Mononuclear cell (primary cell): ENCODE results near the gene DDX47. TPM values are rescaled to one million over a fixed set of nuclear protein-coding genes. Genes with fewer than 3 reads are reported as not detected.
"Not testable (repeated sequence)": the region's sequence is repeated elsewhere in the genome, so short reads cannot be mapped to it uniquely, and the experiment has no call there.

Source experiments
- H3K27me3 ChIP-seq: 2 replicates; pipeline ENCODE4 v1.6.0; 2011; ENCODE audit warnings: low read length, control low read depth; ENCODE audit not compliant: insufficient read depth
- H3K4me1 ChIP-seq: 2 replicates; pipeline ENCODE4 v1.5.1; 2011; ENCODE audit warnings: mild to moderate bottlenecking, low read length, control low read depth; ENCODE audit not compliant: insufficient read depth
- H3K4me3 ChIP-seq: 2 replicates; pipeline ENCODE4 v1.5.1; 2011; ENCODE audit warnings: mild to moderate bottlenecking, low read length, moderate library complexity
- H3K9me3 ChIP-seq: 2 replicates; pipeline ENCODE4 v1.5.1; 2011; ENCODE audit warnings: low read depth, mild to moderate bottlenecking, control low read depth, low read length
- total RNA-seq: library from RNA; depleted of rRNA; stranded (reverse); fragments of >200 nt; gene quantifications from one replicate; pipeline ENCODE4 v1.2.3, GENCODE V29; 2012

Gene DDX47
- total RNA-seq, 1 donor, result 188 TPM

DNA sequence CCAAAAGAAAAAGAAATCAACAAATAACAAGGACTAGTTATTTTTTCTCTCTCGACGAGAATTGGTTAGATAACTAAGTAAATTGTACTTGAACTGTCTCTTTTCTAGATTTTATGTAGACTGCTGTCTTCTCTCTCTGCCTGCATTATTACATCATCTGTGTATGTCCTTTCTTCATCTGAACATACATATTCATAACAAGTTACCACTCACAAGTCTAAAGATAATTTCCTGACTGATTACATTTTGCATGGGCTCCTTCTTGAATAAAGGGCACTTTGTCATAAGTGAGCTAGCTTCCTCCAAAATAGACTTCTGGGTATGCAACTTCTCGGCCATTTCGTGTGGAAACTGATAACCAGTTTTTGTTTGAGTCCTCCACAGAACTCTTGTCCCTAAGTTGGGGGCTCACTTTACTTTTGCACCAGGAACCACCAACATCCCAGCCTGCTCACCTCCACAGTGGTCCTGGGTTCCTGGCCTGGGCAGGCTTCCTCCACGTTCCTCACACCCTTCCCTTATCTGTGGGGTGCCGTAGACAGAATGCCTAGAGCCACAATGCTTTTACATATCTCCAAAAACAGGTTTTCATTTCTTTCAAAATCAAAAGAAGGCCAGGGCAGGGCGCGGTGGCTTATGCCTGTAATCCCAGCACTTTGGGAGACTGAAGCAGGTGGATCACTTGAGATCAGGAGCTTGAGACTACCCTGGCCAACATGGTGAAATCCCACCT, 6.2 kb upstream of the DDX47 start:
- Histone ChIP-seq H3K4me3 (no peak overlapping the region), H3K9me3 (no peaks in the 10 kb centered on the region), H3K4me1 (peaks cover 38% of the 10 kb centered on the region), H3K27me3 (no peaks in the 10 kb centered on the region)

DNA sequence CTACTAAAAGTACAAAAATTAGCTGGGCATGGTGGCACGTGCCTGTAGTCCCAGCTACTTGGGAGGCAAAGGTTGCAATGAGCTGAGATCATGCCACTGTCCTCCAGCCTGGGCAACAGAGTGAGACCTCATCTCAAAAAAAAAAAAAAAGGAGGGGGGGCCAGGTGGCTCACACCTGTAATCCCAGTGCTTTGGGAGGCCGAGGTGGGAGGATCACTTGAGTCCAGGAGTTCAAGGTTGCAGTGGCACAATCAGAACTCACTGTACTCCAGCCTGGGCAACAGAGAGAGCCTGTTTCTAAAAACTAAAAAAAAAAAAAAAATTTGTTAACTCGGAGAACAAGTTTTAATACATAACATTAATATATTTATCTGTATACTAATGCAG, 5.6 kb upstream of the DDX47 start:
- H3K9me3 ChIP-seq, H3K27me3 ChIP-seq, H3K4me3 ChIP-seq: not testable (repeated sequence)
- H3K4me1 ChIP-seq, result peaks cover 38% of the 10 kb centered on the region

DNA sequence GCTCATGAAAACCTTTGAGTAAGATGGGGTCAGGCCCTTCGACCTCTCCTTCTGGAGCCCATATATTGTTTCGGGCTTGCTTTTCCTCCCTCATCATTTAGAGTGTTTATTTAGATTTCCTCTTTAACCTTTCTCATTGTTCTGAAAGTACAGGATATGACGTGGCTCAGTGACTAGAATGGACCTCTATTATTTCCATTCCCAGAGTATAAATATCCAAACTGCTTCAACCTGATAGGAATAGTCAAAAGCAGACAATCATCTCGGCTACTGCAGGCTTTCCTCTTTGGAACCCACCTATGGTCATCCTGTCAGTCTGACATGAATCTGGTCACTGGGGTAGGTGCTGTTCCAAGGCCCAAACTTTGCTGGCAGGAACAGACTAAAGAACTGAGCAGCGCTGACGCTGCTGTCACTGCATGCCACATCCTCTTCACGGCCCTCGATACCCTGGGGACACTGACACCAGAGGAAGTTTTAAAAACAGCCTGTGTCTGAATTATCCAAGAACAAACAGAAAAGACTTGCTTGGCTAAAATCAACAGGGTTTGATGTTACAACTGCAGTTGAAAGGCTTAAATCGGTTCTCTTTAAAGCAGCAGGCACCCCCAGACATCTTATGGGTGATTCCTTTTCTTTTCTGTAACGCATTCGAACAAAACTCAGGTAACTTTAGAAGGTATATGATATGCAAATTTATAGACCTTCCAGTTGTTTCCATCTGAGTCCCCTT, 5.0 kb upstream of the DDX47 start:
- no peaks in the 10 kb centered on the region for H3K9me3 ChIP-seq
- H3K4me1 ChIP-seq, result peaks cover 33% of the 10 kb centered on the region
- H3K4me3 ChIP-seq, result no peak overlapping the region
- no peaks in the 10 kb centered on the region for H3K27me3 ChIP-seq

DNA sequence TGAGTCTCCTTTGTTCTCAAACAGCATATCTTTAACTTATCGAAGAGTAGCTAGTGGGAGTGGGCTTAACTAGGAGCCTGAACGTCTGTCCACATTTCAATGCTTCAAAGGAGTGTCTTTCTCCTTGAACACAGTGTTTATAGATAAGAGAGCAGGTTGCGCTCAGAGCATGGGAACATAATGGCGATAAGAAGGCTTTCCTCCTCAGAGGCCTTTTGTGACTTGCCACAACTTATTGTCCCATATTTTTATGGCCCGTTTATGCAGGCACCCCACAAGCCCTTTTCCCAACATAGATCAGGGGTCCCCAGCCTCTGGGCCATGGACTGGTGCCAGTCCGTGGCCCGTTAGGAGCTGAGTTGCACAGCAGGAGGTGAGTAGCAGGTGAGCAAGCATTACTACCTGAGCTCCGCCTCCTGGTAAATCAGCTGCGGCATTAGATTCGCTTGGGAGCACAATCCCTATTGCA, 2.6 kb upstream of the DDX47 start:
- Histone ChIP-seq H3K27me3 (no peaks in the 10 kb centered on the region), H3K9me3 (no peaks in the 10 kb centered on the region), H3K4me1 (peaks cover 45% of the 10 kb centered on the region), H3K4me3 (no peak overlapping the region)

DNA sequence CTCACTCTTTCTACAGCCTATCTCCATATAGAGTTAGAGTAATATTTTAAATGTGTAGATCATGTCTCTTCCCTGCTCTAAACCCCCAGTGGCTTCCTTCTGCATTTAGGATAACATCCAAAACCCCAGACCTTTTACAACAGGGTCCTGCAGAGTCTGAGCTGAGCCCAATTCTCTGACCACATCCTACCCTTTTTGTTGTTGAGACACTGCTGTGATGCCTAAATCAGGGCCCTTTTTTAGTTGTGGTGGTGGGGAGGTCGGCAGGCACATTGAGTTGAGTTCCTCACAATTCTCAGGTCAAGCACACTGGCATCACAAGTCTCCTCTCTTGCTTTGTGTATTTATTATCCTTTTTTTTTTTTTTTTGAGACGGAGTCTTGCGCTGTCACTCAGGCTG, 1.8 kb upstream of the DDX47 start:
- Histone ChIP-seq H3K4me3 (no peak overlapping the region), H3K27me3 (no peaks in the 10 kb centered on the region), H3K4me1 (peaks cover 51% of the 10 kb centered on the region), H3K9me3 (no peaks in the 10 kb centered on the region)

DNA sequence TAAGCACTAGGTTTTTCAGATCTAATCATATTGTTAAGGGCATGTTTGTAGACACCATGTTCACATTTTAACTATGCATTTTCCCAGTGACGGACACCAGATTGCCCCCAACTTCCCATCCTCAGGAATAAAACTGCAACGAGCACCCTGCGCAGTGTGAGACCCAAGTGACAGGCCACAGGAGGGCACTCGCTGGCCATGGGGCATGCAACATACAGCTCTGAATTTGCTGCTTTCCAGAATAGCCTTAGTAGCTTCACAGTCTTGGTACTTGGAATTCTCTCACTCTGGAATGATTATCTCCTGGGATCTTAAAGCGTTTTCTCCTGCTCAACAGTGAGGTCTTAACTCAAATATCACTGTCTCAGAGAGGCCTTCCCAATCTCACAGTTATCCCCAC, 972 bp upstream of the DDX47 start:
- Histone ChIP-seq H3K4me1 (peaks cover 49% of the 10 kb centered on the region), H3K9me3 (no peaks in the 10 kb centered on the region), H3K27me3 (no peaks in the 10 kb centered on the region), H3K4me3 (no peak overlapping the region)

DNA sequence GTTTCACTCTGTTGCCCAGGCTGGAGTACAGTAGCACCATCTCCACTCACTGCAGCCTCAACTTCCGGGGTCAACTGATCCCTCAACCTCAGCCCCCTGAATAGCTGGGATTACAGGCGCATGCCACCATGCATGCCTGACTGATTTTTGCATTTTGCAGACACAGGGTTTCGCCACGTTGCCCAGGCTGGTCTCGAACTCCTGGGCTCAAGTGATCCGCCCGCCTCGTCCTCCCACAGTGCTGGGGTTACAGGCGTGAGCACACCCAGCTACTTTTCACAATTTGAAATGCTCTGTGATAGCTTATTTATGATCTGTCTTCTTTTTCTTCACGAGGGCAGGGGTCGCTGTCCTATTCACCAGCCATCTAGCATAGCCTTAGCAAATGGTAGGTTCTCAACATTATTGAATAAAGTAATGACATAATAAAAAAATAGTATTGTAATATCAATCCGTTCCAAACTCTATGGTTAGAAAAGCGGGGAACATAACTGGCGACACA, 477 bp upstream of the DDX47 start:
- no peaks in the 10 kb centered on the region for H3K27me3 ChIP-seq

DNA sequence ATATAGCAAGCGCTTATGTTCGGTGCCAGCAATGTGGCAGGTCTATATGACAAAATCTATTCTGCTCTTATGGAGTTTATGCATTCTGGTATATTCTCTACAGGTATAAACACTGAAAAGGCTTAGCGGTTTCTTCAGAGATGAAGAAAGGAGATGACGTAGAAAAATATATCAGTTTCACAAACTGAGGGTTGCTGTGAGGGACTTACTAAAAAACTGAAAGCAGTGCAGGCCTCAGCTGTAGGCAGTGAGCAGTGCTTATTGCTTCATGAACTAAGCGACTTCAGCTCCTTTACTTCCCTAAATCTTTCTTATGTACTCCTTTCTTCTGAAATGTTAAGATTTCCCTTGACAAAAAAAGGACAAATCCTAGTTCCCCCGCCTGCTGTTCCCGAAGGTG, 4.5 kb downstream of the DDX47 start:
- Histone ChIP-seq H3K4me3 (no peak overlapping the region), H3K9me3 (no peaks in the 10 kb centered on the region)

More for the DNA sequence above, 477 bp upstream of the DDX47 start:
- Histone ChIP-seq H3K9me3 (no peaks in the 10 kb centered on the region), H3K4me3 (no peak overlapping the region), H3K4me1 (peaks cover 49% of the 10 kb centered on the region)

DNA sequence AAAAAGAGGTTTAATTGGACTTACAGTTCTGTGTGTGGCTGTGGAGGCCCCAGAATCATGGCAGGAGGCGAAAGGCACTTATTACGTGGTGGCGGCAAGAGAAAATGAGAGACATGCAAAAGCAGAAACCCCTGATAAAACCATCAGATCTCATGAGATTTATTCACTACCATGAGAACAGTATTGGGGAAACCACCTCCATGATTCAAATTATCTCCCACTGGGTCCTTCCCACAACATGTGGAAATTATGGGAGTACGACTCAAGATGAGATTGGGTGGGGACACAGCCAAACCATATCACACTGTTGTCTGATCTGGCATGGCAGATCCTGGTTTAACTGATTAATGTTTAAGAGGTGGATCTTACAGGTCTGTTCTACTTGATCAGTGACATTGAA, 5.6 kb downstream of the DDX47 start:
- Histone ChIP-seq H3K4me3 (no peak overlapping the region), H3K27me3 (no peaks in the 10 kb centered on the region), H3K4me1 (peaks cover 31% of the 10 kb centered on the region), H3K9me3 (no peaks in the 10 kb centered on the region)

More for the DNA sequence above, 4.5 kb downstream of the DDX47 start:
- Histone ChIP-seq H3K27me3 (no peaks in the 10 kb centered on the region), H3K4me1 (peaks cover 34% of the 10 kb centered on the region)

DNA sequence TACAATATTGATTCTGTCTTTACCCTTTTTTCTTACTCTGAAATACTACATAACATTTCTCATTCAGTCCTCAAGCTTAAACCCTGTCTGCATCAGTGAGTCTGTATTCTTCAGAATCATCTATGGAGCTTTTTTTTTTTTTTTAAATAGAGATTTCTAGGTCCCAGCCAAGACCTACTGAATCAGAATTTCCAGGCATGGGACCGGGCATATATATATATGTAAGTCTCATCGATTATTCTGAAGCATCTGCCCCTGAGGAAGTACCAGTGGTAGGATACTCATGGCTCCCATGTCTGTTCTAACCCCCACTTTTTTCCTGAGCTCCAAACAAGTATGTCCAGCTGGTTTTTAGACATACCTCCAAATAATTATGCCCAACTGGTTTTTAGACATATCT, 6.1 kb downstream of the DDX47 start:
- Histone ChIP-seq H3K9me3 (no peaks in the 10 kb centered on the region), H3K4me3 (no peak overlapping the region), H3K27me3 (no peaks in the 10 kb centered on the region), H3K4me1 (peaks cover 26% of the 10 kb centered on the region)

DNA sequence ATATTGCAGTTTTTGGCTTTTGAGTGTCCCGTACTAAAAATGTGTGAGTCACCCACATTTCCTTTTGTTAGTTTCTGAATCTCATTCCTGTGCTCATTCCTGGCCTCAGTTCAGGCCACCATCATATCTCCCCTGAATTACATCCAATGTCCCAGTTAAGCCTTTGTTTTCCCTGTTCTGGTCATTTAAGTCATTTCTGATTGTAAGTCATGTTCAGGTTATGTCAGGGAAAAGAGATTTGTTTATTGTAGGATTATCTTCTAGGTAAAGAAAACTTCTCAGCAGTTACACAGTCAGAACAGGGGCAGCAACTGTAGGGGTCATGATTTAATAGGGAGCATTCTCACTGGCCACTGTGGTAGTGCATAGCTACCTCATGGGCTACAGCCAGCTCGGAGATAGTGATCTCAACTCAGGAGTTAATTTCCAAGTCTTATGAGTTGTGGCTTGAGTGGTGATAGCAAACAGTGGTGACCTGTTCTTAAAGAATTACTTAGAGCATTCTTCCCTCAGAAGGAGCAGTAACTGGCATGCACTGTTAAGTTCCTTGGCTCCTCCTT, 6.7 kb downstream of the DDX47 start:
- H3K4me3 ChIP-seq, result no peak overlapping the region
- H3K9me3 ChIP-seq, result no peaks in the 10 kb centered on the region
- H3K4me1 ChIP-seq, result peaks cover 21% of the 10 kb centered on the region
- H3K27me3 ChIP-seq, result no peaks in the 10 kb centered on the region

DNA sequence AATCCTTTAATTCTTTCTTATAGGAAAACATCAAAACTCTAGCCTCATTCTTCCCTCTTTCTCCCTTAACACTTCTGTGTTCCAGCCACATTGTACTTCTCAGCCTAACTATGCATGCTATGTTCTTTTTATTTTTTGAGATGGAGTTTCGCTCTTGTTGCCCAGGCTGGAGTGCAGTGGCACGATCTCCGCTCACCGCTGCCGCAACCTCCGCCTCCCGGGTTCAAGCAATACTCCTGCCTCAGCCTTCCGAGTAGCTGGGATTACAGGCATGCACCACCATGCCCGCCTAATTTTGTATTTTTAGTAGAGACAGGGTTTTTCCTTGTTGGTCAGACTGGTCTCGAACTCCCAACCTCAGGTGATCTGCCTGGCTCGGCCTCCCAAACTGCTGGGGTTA, 7.2 kb downstream of the DDX47 start:
- H3K4me3 ChIP-seq, H3K9me3 ChIP-seq, H3K27me3 ChIP-seq: not testable (repeated sequence)
- H3K4me1 ChIP-seq, result peaks cover 19% of the 10 kb centered on the region

DNA sequence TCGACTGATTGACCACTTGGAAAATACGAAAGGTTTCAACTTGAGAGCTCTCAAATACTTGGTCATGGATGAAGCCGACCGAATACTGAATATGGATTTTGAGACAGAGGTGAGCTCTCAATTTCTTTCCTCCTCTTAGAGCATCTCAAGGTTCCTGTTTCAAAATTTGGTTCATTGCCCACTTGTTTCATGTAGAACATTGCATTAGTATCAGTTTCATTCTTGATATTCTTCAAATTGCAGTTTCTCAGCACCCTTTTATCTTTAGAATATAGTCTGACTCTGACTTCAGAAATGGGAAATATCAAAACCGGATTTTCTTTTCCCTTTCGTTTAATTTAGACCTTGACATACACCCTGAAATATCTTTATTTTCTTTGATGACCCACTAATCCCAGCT, 8.8 kb downstream of the DDX47 start:
- Histone ChIP-seq H3K27me3 (no peaks in the 10 kb centered on the region), H3K9me3 (no peaks in the 10 kb centered on the region), H3K4me1 (peaks cover 10% of the 10 kb centered on the region), H3K4me3 (no peak overlapping the region)

DNA sequence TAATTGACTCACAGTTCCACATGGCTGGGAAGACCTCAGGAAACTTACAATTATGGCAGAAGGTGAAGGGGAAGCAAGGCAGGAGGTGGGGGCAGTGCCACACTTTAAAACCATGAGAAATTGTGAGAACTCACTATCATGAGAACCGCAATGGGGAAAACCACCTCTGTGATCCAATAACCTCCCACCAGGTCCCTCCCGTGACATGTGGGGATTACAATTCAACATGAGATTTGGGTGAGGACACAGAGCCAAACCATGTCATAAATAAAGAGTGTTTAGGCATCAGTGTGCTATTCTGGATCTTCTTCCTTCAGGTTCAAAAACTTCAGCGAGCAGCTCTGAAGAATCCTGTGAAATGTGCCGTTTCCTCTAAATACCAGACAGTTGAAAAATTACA, 9.7 kb downstream of the DDX47 start:
- Histone ChIP-seq H3K4me3 (no peak overlapping the region), H3K27me3 (no peaks in the 10 kb centered on the region), H3K9me3 (no peaks in the 10 kb centered on the region), H3K4me1 (peaks cover 1% of the 10 kb centered on the region)

DNA sequence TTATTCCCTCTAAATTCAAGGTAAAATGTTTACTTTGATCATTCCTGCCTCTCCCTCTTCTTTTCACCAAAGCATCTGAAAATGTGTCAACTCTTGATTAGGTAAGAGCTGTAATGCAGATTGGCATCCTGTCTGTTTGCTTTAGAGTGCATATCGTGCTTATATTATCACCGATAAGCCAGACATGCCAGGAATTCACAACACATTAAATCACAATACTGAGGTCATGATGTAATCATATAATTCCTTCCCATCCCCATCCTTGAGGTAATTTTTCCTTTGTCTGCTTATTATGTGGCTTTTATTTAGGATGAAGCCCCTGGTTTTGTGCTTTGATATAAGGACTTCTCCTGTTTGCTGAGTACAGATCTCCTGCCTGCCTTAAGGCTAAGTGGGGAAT, 10.2 kb downstream of the DDX47 start:
- Histone ChIP-seq H3K4me3 (no peak overlapping the region), H3K27me3 (no peaks in the 10 kb centered on the region), H3K4me1 (no peaks in the 10 kb centered on the region), H3K9me3 (no peaks in the 10 kb centered on the region)
